ENCODE results near the gene CYP1B1.
A peak's percentile ranks its signal among the peaks of the same experiment; 100 is the strongest.

CYP1B1 gene

DNA sequence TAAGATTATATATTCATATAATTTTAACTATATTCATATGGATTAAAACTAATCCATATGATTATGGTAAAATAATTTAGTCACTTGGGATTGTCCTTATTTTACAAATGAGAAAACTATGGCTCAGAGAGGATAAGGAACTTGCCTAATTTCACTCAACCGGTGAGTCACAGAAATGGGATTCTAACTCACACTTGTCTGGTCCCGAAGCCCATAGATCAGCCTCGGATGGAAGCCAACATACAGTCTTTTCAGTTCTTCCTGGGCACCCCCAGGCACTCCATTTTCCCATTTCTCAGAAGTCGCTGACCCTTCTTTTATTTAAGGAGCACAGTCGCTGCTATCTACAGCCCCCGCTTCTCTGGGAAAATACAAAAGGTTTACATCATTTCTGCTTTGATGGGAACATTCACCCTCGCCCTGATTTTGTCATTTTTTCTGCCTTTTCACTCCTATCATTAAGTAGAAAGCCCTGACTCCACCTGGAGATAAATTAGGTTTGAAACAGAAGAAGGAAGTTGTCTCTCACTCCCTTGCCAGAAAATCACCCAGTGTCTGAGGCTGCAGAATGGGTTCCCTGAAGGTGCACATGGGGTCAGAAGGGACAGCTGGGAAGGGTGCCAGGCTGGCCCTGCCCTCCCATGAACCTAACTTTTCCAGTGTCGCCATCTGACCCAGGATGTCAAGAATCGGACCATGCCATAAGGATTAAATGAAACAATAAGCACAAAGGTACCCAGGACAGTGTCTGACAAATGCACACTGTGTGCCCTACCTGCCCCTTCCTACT is 36.6 kb downstream of the CYP1B1 start:
- TF ChIP-seq, protein P1, sequence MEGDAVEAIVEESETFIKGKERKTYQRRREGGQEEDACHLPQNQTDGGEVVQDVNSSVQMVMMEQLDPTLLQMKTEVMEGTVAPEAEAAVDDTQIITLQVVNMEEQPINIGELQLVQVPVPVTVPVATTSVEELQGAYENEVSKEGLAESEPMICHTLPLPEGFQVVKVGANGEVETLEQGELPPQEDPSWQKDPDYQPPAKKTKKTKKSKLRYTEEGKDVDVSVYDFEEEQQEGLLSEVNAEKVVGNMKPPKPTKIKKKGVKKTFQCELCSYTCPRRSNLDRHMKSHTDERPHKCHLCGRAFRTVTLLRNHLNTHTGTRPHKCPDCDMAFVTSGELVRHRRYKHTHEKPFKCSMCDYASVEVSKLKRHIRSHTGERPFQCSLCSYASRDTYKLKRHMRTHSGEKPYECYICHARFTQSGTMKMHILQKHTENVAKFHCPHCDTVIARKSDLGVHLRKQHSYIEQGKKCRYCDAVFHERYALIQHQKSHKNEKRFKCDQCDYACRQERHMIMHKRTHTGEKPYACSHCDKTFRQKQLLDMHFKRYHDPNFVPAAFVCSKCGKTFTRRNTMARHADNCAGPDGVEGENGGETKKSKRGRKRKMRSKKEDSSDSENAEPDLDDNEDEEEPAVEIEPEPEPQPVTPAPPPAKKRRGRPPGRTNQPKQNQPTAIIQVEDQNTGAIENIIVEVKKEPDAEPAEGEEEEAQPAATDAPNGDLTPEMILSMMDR (IDR thresholded peaks at IDR 0.05; ENCODE audit: low read depth, low read length), result no peak
- no peaks in the 10 kb centered on the region for H3K9me3 ChIP-seq
- no peaks in the 10 kb centered on the region for H3K36me3 ChIP-seq
- no peaks in the 10 kb centered on the region for H3K4me1 ChIP-seq
- peaks cover 27% of the 10 kb centered on the region for H3K27me3 ChIP-seq
- DNase-seq, result no peak
- H3K4me3 ChIP-seq (ENCODE audit: low read depth, low read length), result no peak overlapping the region

DNA sequence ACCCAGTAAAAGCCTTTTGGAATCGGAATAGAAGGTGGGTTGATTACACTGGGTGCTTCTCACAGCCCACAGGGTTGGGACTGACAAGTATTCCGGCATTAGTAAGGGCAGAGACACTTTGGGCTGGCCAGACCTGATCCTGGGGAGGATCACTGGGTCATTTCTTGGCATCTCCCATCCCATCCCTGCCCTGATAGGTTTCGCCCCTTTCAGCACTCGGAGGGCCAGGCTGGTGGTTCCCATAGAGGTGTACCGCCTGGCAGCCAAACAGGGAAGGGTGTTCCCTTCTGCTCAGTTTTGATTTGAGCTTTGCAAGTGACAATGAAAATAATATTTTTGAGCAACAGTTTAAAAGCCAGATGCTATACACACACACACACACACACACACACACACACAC is 37.3 kb downstream of the CYP1B1 start:
- DNase-seq, result no peak
- Histone ChIP-seq H3K4me3 (ENCODE audit: low read depth, low read length) (peak overlapping the region; percentile 38), H3K36me3 (no peaks in the 10 kb centered on the region), H3K4me1 (no peaks in the 10 kb centered on the region), H3K27me3 (peaks cover 27% of the 10 kb centered on the region), H3K9me3 (no peaks in the 10 kb centered on the region)
- TF ChIP-seq, protein P1 (IDR thresholded peaks at IDR 0.05; ENCODE audit: low read depth, low read length), result no peak

DNA sequence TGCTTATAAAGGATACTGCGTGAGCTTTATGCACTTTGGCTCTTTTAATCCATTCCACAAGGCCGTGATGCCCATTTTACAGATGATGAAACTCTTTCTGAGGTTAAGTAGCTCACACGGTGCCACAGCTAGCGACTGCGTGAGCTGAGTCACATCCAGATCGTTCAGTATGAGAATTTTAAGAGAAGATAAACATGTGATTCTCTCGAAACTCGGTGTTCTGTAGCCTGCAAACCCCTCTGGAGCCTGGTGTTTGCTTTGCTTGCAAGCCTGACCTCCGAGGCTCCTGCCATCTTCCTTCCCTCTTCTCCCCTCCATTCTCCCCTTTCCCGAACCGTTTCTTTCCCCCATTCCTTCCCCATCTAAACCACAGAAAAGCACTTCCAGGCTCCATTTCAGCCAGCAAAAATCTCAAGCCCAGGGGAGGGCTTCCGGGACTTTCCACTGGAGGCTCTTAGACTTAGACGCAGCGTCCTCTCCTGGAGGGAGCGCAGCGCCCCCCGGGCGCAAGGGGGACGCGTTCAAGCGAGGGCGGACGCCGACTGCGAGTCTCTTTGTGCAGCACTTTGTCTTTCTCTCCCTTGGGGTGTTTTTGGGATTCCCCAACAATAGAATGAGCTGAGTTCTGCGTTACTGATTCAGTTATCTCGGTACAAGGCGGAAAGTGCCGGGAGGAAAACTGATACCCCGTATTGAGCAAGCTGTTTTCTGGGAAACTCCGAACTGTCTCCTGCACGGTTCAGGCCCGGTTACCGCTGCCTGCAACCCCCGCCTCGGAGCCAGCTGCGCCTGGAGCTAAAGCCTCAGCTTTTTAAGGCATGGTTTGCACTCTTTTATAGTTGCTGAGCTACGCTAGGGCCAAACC is 38.0 kb downstream of the CYP1B1 start:
- DNase-seq, result no peak
- Histone ChIP-seq H3K9me3 (no peaks in the 10 kb centered on the region), H3K27me3 (peaks cover 27% of the 10 kb centered on the region), H3K4me1 (no peaks in the 10 kb centered on the region), H3K36me3 (no peaks in the 10 kb centered on the region), H3K4me3 (ENCODE audit: low read depth, low read length) (peak overlapping the region; percentile 38)
- TF ChIP-seq, protein P1 (IDR thresholded peaks at IDR 0.05; ENCODE audit: low read depth, low read length), result peak; percentile 31

DNA sequence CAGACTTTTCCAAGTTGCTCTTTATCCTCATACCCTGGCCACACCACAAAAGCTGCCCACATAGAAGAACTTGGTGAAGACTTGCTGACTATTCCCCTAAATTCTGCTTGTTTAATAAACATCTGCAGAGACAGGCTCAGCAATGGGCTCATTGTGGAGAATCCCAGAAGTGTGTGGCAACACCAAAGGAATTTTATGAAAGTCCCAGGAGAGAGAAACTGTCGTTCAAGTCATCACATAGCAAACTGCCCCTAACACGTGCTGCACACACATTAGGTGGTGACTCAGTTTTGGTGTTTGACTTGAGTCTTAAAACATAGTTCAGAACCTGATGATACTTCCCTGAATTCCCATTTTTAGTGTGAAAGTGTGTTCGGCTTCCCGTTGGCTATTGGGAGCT is 38.6 kb downstream of the CYP1B1 start:
- no peak overlapping the region for H3K4me3 ChIP-seq (ENCODE audit: low read depth, low read length)
- DNase-seq, result no peak
- no peaks in the 10 kb centered on the region for H3K9me3 ChIP-seq
- peaks cover 27% of the 10 kb centered on the region for H3K27me3 ChIP-seq
- no peaks in the 10 kb centered on the region for H3K36me3 ChIP-seq
- TF ChIP-seq, protein P1 (IDR thresholded peaks at IDR 0.05; ENCODE audit: low read depth, low read length), result no peak
- H3K4me1 ChIP-seq, result no peaks in the 10 kb centered on the region

DNA sequence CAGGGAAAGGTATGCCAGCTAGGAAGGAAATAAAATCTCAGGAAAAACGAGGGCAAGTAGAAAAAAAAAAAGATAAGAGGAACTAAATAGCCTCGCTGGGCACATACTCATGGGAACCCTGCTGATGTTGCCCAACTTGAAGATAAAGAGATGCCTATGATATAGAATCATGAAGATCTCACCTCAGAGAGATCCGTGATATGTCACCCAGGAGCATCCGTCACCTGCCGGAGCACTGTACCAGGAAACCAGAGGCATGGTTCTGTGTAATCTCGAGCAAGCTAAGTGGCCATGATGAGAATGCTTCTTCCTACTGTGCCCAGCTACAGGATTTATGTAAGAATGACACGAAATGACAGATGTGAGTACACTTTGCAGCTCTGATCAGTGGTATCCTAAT is 40.0 kb downstream of the CYP1B1 start:
- TF ChIP-seq, protein P1 (IDR thresholded peaks at IDR 0.05; ENCODE audit: low read depth, low read length), result no peak
- H3K36me3 ChIP-seq, result no peaks in the 10 kb centered on the region
- no peaks in the 10 kb centered on the region for H3K4me1 ChIP-seq
- H3K9me3 ChIP-seq, result no peaks in the 10 kb centered on the region
- no peak for DNase-seq
- H3K27me3 ChIP-seq, result peaks cover 27% of the 10 kb centered on the region
- no peak overlapping the region for H3K4me3 ChIP-seq (ENCODE audit: low read depth, low read length)

DNA sequence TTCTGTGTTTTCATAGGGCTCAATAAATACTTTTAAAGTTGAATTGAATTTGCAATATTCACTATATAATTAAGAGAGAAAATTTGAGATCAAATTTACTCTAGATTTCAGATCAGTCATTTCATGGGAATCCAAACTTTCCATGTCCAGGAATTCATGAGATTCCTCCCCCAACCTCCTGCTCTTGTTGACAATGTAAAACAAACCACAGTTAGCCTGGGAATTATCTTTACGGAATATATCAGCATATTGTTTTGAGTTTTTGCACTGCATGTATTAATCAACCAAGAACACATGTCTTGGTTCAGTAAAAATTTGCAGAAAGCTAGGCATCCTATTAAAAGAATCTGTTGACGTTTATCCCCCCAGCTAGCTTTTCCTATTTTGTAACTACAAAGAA is 42.3 kb downstream of the CYP1B1 start:
- no peaks in the 10 kb centered on the region for H3K4me1 ChIP-seq
- DNase-seq, result no peak
- TF ChIP-seq, protein P1 (IDR thresholded peaks at IDR 0.05; ENCODE audit: low read depth, low read length), result no peak
- H3K9me3 ChIP-seq, result no peaks in the 10 kb centered on the region
- H3K27me3 ChIP-seq, result peaks cover 26% of the 10 kb centered on the region
- no peak overlapping the region for H3K4me3 ChIP-seq (ENCODE audit: low read depth, low read length)
- H3K36me3 ChIP-seq, result no peaks in the 10 kb centered on the region

All from BE2C (cell line).